T1000 (cell line): ENCODE data around the gene PCED1B.
"Not testable (repeated sequence)": the region's sequence is repeated elsewhere in the genome, so short reads cannot be mapped to it uniquely, and the experiment has no call there.

ENCODE experiments used
- DNase-seq: peaks from one replicate; lab custom pipeline; 2025; ENCODE audit warnings: mixed read lengths; lab: John Stamatoyannopoulos, UW

PCED1B gene

DNA sequence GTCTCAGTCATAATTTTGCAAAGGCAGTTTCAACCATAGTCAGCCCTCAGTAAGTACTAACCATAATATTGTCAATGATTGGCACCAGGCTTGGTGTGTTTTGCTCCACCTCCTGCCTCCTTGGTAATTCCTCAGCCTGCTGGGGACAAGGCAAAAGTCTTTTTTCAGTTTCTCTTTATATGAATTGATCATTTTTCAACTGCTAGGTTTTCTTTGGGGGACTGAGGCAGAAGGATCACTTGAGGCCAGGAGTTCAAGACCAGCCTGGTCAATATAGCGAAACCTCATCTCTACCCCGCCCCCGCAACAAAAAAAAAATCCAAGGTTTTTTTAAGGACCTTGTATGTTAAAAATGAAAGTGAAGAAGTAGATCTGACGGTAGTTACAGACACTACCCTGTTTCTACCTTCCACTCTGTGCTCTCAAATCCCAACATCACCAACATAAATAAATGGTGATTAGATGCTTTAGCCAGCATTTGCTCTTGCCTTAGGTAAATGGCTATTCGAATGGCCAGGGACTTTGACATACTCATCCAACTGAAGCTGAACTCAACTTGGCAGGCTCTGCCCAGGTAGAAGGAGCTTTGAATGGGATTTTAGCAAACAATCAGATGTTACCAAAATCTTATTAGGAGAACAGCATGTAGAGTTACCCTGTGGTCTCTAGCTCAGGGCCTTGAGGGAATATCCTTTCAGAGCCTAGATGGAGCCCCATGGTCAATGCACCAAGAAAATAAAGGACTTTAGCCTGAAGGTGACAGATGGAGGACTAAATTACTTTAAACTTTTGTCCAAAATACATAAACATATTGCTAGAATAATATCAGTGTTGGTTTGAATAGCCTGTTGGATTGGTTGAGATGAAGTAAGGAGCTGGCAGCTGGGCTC is 127.3 kb downstream of the PCED1B start:
- no peak for DNase-seq

DNA sequence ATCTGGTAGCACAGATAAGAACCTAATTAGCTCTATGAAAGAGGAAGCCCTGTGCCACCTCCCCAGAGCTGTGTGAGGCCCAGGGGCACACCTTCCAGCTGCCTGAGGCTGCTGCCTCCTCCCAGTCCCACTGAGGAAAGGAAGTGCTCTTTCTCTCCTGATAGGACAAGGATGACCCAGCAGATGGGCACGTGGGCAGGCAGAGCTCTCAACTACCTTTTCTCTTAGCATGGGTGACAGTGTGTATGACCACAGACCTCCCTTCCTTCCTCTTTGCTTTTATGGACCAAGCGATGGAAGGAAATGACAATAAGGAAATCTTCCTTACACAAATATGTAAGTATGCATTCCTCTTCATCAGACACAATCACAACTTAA is 127.9 kb downstream of the PCED1B start:
- DNase-seq, result no peak

DNA sequence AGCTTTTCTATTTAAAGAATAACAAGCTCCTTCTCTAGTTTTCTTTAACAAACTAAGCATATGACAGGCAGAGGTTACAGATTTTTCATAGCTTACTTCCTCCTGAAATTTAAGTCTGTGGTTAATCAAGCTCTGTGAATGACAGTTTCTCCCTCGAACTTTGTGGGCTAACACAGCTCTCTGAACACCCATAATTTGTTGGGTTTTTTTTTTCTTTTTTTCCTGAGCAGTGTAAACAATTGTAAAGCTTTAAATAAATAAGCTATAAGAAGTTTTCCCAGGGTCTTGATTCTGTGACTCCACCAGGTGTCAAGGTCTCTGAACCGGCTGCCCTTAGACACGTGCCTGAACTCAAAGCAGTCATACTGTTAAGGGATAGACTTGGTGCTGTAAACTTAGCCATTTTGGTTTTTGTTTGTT is 128.4 kb downstream of the PCED1B start:
- DNase-seq, result no peak

DNA sequence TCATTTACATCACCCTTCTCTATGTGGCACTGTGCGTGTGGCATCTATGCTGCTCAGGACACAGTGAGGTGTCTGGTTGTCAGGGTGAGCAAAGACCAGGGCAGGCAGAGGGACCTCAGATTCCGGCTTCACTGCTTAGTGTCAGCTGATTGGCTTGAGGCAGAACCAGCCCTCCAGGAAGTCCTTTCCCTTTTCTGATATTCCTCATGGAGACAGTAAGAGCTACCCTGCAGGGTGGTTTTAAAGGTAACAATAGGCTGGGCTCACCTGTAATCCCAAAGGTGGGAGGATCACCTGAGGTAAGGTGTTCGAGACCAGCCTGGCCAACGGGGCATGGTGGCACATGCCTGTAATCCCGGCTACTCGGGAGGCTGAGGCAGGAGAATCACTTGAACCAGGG is 129.6 kb downstream of the PCED1B start:
- no peak for DNase-seq

DNA sequence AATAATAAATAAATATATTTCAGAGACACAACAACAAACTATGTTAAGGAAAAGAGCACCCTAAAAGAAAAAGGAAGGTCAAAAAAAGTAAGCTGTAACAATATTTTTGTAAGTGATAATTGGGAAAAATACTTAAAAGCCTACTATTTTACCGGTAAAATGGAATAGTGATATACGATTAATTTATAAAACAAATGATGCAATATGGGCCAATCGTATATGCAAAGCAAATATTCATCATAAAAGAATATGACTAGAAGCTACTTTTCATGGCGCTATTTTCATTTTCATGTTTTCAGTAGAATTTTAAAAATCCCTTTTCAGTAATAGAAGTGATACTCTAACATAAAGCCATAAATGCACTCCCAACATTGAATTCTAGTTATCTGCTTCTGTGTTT is 131.4 kb downstream of the PCED1B start:
- DNase-seq, result no peak

DNA sequence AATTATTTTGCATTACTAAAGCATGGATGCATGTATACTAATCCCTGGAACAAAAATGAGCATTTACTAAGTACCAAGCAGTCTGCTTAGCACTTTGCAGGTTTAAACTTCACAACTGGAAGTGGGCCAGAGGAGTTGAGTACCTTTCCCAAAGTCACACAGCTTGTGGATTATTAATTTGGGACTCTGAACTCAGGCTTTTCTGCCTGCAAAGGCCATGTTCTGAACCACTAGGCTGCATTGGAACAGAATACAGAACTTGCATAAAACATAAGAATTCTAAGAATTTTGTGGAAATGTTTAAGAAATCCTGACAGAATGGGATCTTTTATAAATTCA is 133.2 kb downstream of the PCED1B start:
- DNase-seq, result no peak

DNA sequence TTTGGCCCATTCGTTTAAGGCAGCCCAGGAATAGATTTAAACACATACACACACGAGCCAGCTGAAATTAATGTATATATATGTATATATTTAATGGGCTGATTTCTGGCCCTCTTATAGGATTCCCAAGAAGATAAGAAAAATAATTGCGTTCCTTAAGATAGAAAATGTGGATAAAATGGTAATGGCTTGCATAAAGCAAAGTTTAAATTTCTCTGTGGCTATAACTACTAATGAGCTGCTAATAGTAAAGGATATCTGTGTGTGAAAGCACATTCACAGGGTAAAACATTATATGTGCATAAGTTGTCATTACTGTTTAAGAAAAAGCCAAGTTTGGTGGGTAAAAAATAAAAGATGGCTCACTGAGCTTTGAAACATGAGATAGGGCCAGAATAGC is 134.0 kb downstream of the PCED1B start:
- DNase-seq, result no peak

GRCh38 chr12:47214001-47214619 is 134.7 kb downstream of the PCED1B start:
- no peak for DNase-seq

DNA sequence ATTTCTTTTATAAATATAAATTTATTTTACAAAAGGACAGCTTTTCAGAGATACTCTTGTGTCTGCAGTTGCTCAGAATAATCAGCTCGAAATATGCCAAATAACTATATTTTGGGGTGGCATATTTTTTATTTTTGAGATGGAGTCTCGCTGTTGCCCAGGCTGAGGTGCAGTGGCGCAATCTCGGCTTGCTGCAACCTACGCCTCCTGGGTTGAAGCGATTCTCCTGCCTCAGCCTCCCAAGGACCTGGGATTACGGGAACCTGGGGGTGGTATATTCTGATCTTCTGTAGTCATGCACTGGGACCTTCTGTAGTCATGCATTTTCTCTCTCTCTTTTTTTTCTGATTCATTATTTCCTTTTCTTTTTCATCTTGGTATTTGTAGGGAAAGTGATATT is 135.3 kb downstream of the PCED1B start:
- no peak for DNase-seq

- DNase-seq, result no peak
Observed at GRCh38 chr12:47216150-47216677, 136.8 kb downstream of the PCED1B start.

DNA sequence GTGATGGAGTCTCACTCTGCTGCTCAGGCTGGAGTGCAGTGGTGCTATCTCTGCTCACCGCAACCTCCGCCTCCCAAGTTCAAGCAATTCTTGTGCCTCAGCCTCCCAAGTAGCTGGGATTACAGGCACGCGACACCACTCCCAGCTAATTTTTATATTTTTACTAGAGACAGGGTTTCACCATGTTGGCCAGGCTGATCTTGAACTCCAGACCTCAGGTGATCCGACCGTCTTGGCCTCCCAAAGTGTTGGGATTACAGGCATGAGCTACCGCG is 138.1 kb downstream of the PCED1B start:
- not testable (repeated sequence) for DNase-seq

- DNase-seq, result no peak
Observed at GRCh38 chr12:47218191-47218654, 138.8 kb downstream of the PCED1B start.

- DNase-seq, result no peak
Observed at GRCh38 chr12:47219243-47219642, 139.8 kb downstream of the PCED1B start.

DNA sequence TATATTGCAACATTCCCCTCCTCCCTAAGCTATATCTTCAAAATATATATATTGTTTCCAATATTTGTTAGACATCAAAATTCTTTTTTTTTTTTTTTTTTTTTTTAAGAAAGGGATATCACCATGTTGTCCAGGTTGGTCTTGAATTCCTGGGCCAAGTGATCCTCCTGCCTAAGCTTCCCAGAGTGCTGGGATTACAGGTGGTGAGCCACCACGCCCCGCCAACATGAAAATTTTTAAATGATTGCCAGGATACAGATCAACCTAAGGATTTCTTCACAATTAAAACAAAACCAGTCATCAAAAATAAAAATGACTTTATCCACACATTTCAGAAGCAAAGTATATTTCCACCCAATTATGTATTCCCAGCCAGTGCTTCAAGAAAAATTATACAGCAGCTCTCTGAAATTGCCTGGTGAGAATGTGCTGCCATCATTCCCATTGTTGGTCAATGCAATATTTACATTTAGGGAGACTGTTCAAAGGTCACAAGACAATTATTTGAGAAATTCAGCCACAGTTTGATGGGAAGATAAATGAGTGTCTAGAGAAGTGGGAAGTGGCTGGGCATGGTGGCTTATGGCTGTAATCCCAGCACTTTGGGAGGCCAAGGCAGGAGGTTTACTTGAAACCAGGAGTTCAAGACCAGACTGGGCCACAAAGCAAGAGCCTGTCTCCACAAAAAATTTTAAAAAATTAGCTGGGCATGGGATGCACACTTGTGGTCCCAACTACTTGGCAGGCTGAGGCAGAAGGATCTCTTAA is 142.0 kb downstream of the PCED1B start:
- DNase-seq, result no peak

DNA sequence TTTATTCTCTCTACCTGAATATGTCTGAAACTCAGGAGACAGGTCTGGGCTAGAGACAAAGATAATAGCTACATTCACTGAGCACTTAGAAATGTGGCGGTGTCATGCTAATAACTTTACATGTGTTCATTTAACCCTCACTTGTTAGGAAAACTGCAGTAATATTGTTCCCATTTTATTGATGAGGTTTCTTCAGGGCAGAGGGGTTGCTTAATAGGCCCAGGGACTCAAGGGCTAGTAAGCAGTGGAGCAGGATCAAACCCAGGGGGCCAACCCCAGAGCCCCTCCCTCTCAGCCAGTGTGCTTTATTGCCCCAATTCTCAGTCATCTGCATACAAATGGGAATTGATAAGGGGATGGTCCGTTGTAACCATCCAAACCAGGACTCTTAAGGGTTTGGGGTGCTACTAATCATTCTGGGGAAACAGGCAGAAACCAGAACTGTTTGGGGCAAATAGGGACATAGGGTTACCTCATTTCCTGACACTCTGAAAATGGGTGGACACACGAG is 143.2 kb downstream of the PCED1B start:
- no peak for DNase-seq

DNA sequence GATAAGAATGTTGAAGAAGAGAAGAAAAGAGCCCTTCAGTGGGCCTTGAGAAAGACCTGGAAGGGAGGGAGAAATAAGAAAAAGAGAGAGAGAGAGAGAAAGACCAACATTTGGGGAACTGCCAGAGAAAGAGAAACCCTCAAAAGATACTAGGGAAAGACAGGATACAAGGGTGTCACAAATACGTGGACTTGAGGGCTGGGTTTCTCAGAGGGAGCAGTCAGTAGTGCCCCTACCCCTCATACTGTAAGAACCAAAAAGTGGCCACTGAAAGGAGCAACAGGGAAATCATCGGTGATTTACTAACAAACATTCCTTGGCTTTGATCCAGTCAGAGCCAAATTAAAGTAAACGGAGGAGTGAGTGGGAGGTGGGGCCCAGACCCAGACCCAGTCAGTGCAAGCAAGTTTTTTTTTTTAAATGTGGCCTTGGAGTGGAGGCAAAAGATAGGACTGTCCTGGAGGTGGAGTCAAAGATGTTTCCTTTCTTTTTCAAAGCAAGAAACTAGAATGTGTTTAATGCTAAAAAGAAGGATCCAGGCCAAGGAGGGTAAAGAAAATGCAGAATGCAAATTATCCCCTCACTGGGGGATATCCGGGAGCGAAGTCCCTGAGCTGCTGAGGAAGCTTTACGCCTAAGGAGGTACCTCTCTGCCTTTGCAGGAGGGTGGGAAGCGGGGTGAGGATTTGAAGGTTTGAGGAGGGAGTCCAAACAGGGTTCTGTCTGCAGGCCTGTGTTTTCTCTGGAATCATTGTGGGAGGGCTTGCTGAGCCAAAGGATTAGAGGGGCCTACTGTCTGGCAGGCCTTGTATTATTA is 143.8 kb downstream of the PCED1B start:
- no peak for DNase-seq

DNA sequence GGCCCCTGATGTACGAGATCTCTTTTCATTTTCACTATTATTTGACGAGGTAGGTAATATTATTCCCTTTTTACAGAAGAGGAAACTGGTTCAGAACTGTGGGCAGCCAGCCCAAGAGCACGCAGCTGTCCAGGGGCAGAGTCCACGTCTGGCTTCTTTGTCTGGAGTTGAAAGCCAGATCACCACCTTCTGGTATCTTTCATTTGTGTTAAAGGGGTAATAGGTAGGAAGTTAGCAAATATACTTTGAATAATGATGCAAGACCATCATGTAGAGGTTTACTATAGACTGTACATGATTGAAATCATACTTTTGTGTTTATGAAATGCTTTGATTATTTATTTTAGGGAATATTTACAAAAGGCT is 144.4 kb downstream of the PCED1B start:
- no peak for DNase-seq

GRCh38 chr12:47224563-47225133 is 145.2 kb downstream of the PCED1B start:
- no peak for DNase-seq

DNA sequence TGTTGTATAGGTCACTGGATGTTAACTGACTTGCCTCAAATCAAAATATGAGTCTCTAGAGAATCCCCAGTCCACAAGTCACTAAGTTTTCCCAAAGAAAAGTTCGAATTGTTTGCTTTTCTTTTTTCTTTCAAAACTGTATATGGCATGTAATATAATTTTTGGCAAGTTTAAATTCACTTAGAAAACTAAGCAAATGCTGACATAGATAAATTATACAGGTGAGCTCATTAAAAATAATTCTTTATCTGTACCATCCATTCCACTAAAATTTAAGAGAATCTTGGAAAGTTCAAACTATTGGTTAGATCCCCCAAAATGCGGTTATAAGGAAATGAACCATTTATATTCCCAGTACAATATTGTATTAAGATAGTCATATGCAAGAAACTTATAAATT is 145.9 kb downstream of the PCED1B start:
- DNase-seq, result no peak

GRCh38 chr12:47226199-47226598 is 146.8 kb downstream of the PCED1B start:
- DNase-seq, result no peak

DNA sequence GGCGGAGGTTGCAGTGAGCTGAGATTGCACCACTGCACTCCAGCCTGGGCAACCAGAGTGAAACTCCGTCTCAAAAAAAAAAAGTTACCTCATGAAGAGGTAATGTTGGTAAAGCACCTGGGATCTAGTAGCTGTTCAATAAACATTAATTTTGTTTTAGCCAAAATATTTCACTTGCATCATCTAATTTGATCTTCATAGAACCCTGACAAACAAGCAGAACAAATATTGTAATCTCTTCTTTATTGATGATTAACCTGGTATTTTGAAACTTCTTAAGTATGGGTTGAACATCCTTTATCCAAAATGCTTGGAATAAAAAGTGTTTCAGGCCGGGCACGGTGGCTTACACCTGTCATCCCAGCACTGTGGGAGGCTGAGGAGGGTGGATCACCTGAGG is 149.4 kb downstream of the PCED1B start:
- DNase-seq, result no peak

DNA sequence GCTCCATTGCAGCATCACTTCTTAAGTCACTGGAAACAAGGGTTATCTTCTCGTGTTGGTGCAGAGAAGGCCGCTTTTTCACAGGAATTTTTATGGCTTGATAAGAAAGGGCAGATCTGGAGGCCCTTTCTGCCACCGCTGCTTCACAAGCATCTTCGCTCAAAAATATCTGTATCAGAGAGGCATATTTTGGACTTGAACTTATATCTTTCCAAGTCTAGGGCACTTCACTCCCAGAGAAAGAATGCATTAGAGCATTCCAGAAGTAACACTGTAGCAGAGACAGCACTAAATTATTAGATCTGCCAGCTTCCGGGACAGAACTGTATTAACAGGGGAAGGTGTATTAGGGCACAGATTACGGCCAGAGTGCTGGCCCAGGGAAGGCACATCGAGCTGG is 152.0 kb downstream of the PCED1B start:
- DNase-seq, result no peak
